HuH-7.5 (cell line): Measurements from ENCODE around the gene PROKR1.
"Not testable (repeated sequence)": the region's sequence is repeated elsewhere in the genome, so short reads cannot be mapped to it uniquely, and the experiment has no call there.

Experiments
- DNase-seq: peaks from one replicate; pipeline ENCODE4 v3.0.0; 2011; ENCODE audit warnings: low spot score

The PROKR1 gene

GRCh38 chr2:68643011-68643873, at the start of gene PROKR1:
PROKR1 (plus strand) TSS chr2:68643579; CDS start chr2:68645822, 2,243 bp downstream.
- DNase-seq = peak; percentile 46

DNA sequence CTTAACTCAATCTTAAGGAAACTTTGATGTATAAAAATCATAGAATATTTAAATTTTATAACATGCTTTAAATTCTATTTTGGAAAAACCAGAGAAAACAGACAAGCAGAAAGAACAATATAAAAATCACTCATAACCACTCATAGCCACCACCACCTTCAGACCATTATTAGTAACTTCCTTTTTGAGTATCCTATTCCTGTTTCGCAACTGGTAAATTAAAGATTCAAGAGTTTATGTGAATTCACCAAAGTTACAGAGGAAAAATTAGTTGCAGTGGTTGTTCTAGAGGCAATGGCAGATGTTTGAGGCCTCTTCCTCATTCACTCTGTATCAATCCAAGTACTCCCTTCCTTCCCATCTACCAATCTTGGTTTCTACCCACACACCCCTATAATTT, 49.3 kb upstream of the PROKR1 start:
- no peak for DNase-seq

GRCh38 chr2:68594674-68595492, 48.5 kb upstream of the PROKR1 start:
- no peak for DNase-seq

- DNase-seq = not testable (repeated sequence)
These were observed 47.9 kb upstream of the PROKR1 start for GRCh38 chr2:68595493-68595785.

DNA sequence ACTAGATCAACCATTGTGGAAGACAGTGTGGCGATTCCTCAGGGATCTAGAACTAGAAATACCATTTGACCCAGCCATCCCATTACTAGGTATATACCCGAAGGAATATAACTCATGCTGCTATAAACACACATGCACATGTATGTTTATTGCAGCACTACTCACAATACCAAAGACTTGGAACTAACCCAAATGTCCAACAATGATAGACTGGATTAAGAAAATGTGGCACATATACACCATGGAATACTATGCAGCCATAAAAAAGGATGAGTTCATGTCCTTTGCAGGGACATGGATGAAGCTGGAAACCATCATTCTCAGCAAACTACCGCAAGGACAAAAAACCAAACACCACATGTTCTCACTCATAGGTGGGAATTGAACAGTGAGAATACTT, 42.9 kb upstream of the PROKR1 start:
- not testable (repeated sequence) for DNase-seq

DNA sequence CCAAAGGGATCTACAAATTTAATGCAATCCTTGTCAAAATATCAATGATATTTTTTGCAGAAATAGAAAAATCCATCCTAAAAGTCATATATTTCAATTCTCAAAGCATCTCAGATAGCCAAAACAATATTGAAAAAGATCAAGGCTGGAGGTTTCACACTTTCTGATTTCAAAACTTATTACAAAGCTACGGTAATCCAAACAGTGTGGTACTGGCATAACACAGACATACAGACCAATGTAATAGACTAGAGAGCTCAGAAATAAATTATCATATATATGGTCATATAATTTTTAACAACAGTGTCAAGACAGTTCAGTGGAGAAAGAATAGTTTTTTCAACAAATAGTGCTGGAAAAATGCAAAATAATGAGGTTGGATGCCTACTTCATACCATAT, 40.3 kb upstream of the PROKR1 start:
- no peak for DNase-seq

- no peak for DNase-seq
These were observed 39.3 kb upstream of the PROKR1 start for GRCh38 chr2:68604077-68604476.

- DNase-seq = no peak
These were observed 37.4 kb upstream of the PROKR1 start for GRCh38 chr2:68605939-68606338.

- DNase-seq = no peak
These were observed 36.6 kb upstream of the PROKR1 start for GRCh38 chr2:68606759-68607158.

DNA sequence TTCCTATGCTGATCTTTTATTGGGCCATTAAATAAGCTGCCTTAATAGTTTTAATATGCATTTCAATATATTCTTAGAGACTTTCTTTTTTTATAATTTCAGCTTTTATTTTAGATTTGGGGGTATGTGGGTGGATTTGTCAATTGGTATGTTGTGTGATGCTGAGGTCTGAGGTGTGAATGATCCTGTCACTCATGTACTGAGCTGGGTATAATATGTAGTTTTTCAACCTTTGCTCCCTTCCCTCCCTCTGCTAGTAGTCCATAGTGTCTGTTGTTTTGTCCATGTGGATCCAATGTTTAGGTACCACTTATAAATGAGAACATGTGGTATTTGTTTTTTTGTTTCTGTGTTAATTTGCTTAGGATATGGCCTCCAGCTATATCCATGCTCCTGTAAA, 35.5 kb upstream of the PROKR1 start:
- DNase-seq = no peak

DNA sequence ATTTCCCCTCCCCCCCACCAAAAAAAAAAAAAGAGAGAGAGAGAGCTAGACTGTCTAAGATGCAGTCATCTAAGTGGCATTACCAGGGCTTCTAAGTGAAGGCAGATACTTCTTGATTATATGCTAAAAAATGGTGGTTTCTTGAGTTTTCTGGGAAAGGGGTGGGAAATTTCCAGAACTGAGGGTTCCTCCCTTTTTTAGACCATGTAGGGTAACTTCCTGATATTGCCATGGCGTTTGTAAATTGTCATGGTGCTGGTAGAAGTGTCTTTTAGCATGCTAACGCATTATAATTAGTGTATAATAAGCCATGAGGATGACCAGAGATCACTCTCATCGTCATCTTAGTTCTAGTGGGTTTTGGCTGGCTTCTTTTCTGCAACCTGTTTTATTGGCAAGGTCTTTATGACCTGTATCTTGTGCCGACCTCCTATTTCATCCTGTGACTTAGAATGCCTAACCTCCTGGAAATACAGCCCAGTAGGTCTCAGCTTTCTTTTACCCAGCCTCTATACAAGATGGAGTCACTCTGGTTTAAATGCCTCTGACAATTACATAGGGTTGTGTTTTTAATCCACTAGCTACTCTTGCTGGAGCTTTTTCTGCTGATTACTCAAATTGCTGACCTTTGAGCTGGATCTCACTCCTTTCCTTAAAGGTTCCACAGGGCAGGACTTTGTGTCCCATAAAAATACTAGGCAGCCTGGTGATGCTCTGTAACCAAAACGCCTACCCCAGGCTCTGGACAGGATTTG, 30.4 kb upstream of the PROKR1 start:
- DNase-seq = no peak

- no peak for DNase-seq
These were observed 22.6 kb upstream of the PROKR1 start for GRCh38 chr2:68620772-68621171.

- no peak for DNase-seq
These were observed 19.6 kb upstream of the PROKR1 start for GRCh38 chr2:68623820-68624219.

- DNase-seq = no peak
These were observed 15.8 kb upstream of the PROKR1 start for GRCh38 chr2:68627615-68628014.

- DNase-seq = no peak
These were observed 11.4 kb upstream of the PROKR1 start for GRCh38 chr2:68632021-68632420.

GRCh38 chr2:68637047-68637446, 6.3 kb upstream of the PROKR1 start:
- DNase-seq = no peak

GRCh38 chr2:68643874-68644485, 601 bp downstream of the PROKR1 start:
- DNase-seq = no peak

DNA sequence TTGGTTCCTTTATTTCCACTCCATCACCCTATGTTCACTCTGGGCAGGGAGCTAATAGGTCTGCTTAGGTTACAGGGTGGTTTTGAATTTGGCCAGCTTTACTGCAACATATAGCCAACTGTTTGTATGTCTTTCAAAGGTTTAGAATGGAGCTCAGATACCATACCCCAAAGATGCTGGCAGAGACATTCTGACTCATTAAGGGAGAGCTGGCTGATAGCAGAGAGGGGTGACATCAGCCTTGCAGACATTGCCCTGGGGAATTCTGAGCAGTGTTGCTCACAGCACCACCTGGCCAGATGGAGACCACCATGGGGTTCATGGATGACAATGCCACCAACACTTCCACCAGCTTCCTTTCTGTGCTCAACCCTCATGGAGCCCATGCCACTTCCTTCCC, 2.1 kb downstream of the PROKR1 start:
- DNase-seq = no peak

DNA sequence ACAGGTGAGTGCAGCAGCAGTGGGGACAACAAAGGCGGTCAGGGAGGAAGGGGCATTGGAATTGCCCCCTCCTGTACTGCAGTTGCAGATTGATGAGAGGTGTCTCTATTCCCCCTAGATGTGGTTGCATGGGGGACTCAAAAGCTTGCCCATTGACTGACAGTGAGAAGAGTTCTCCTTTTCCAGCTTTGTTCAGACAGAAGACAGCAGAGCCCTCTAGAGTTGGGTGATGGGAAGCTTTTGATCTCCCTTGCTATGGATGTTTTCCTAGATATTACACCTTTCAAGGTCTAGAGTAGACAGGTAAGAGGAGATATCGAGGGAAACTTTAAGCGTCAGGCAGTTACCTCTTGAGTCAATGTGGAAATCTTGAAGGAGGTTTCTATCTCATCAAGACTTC, 2.9 kb downstream of the PROKR1 start:
- DNase-seq = no peak

DNA sequence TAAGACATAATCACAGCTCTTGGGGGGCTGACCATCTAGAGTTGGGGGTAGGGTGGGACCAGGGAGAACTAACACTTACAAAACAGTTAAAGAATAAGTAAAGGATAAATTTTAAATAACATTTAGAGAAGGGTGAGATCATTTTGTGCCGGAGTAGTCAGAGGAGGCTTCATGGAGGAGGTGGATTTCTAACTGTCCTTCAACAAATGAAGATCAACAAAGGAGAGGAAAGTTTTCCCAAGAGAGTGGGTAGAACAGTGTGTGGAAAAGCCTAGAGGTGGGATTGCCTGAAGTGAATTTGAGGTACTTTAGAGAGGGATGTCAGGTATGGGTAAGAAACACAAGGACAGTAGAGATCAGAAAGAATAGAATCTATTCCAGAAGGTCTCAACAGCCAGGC, 7.3 kb downstream of the PROKR1 start:
- DNase-seq = no peak

- DNase-seq = no peak
These were observed 9.7 kb downstream of the PROKR1 start for GRCh38 chr2:68653034-68653433.

- DNase-seq = no peak
These were observed 10.2 kb downstream of the PROKR1 start for GRCh38 chr2:68653538-68653982.
